Globus pallidus (tissue), 1 donor: ENCODE results near the gene NSUN2.
"Not testable (repeated sequence)": the region's sequence is repeated elsewhere in the genome, so short reads cannot be mapped to it uniquely, and the experiment has no call there.

Experiments
- DNase-seq: peaks from one replicate; pipeline ENCODE4 v3.0.0-alpha.2; 2015; ENCODE audit warnings: low spot score

Gene NSUN2

GRCh38 chr5:6632888-6633468, at the start of gene NSUN2, which contains the start of gene SRD5A1:
NSUN2 (minus strand) TSS chr5:6633044; CDS start chr5:6632979, 65 bp downstream.
SRD5A1 (plus strand) TSS chr5:6633440; CDS start chr5:6633577, 137 bp downstream.
- DNase-seq: peak; percentile 93

DNA sequence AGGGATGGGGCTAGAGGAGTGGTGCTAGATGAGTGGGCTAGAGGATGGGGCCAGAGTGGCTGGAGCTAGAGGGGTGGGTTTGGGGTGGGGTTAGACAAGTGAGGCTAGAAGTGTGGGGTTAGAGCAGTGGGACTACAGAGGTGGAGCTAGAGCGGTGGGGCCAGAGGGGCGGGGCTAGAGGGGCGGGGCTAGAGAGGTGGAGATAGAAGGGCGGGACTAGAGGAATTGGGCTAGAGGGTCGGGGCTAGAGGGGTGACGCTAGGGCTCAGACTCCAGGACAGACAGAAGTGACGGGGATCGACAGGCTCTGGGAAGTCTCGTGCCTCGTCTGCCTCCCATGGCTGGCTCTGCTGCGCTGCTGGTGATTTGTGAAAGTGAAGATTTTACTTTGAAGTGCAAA, 49.4 kb upstream of the NSUN2 start:
- DNase-seq: no peak

DNA sequence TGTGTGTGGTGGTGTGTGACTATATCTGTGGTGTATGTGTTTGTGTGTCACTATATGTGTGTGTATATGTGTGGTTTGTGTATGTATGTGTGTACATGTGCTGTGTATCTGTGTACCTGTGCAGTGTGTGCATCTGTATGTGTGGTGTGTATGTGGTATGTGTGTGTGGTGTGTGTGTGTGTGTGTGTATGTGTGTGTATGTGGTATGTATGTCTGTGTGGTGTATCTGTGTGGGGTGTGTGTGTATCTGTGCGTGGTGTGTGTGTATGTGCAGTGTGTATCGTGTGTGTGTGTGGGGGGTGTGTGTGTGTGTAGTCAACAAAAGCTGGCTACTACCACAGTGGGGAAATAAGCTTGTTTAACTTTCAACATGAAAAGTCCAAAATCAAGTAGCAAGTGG, 48.8 kb upstream of the NSUN2 start:
- no peak for DNase-seq

GRCh38 chr5:6680922-6681321, 48.1 kb upstream of the NSUN2 start:
- no peak for DNase-seq

GRCh38 chr5:6678385-6678784, 45.5 kb upstream of the NSUN2 start:
- DNase-seq: no peak

DNA sequence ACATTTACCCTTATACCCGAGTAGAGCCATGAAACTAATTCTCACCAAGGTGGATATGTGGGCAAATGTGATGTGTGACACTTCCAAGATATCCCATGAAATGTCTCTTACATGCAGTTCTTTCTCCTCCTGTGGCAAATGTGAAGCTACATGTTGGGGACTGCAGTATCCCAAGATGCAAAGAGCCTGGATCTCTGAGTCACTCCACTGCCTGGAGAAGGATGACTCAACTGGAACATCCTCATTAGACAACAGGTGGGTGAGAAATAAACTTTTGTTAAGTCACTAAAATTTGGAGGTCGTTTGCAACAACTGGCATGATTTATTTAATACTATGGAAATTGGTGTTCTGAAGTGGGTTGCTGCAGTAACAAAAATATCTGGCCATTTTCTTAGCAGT, 43.9 kb upstream of the NSUN2 start:
- no peak for DNase-seq

GRCh38 chr5:6675784-6676491, 43.1 kb upstream of the NSUN2 start:
- no peak for DNase-seq

DNA sequence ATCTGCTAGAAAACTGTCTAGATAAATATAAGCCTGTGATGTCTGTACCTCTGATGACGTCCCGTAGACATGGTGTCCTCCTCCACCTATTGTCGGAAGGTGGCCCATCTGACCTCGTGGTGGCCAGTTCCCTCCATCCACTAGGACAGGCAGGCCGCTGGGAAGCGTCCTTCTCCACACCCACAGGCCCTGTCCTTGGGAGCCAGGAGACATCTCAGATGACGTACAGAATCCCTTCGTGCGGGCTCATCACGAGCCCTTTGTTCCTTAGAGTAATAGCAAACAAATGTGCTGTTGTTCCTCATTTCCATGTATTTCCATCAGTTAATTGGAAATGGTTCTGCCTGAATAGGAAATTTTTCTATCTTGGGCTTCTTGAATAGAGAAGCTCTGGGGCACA, 42.0 kb upstream of the NSUN2 start:
- no peak for DNase-seq

- DNase-seq: no peak
Observed at GRCh38 chr5:6674421-6674820, 41.6 kb upstream of the NSUN2 start.

DNA sequence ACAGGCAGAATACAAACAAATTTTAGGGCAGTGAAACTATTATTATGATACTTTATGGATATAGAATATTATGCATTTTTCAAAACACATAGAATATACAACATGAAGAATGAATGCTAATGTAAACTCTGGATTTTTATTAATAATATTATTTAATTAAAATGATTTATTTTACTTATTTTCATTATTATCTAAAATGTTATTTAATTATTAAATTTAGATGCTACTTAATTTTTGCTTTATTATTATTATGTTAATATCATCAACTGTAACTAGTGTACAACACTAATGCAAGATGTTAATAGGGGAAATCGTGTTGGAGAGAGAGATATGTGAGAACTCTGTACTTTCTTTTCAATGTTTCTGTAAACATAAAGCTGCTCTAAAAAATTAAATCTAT, 41.1 kb upstream of the NSUN2 start:
- no peak for DNase-seq

DNA sequence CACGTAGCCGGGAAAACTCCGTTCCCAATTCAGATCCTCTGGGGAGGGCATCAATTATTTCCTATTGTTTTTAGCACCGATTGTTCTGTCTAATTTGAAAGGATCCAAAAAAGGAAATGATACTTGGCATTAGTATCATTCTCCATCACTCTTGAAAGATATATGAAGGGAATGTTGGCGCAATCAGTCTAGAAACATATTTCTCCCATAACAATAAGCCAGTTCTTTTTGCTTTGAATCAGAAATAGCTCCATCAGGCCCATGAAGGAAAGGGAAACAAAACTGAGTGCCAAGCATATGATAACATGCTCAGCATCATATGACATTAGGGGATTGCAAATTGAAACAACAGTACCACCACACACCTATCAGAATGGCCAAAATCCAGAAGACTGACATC, 40.2 kb upstream of the NSUN2 start:
- DNase-seq: no peak

DNA sequence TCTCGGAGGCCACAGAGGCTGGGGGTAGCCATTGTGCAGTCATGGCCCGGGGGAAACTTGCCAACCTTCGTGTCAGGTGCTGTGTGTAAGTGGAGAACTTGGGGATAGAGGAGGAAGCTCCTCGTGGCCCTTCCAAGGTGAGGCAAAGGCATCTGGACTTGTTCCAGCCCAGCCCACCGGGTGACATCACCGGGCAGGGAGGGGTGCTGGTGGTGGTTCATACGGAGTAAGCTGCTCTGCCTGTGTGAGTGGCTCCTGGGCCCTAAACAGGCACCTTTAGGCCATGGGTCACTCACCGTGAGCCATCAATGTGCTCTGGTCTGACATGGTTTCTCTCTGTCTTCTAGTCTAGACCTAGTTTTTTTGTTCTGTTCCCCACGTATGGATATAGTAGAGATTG, 35.9 kb upstream of the NSUN2 start:
- DNase-seq: not testable (repeated sequence)

- no peak for DNase-seq
Observed at GRCh38 chr5:6667648-6668047, 34.8 kb upstream of the NSUN2 start.

- DNase-seq: no peak
Observed at GRCh38 chr5:6666762-6667161, 33.9 kb upstream of the NSUN2 start.

- DNase-seq: no peak
Observed at GRCh38 chr5:6660688-6661087, 27.8 kb upstream of the NSUN2 start.

DNA sequence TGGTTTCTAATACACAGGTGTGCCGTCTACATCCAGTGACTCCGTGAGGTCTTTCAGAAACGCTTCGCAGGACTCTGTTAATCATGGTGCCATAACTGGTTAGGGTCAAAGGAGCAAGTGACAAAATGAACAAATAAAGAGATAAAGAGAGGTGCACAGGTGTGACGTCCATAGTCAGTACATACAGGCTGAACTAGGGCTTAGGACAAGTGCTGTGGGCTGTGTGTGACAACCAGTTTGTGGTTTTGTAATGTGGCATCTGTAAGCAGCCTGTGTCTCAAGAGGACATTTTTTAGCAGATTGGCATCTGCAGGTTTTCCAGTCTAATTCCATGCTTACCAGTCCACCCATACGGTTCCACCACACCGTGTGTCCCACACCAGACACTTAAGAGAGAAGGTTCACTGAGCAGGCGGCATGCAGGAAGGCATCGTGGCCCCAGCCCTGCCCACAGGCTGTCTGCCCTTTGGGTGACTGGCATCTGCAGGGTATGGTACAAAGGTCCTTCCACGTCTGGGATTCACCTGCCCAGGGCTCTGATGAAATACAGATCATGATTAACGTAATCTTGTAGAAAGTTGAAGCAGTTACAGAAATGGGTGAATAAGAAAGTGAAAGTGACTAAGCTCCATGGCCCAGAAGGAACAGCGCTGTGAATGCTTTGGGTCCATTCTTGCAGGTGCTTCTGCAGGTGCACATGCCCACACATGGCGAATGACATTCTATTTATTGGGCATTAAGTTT, 27.3 kb upstream of the NSUN2 start:
- no peak for DNase-seq

DNA sequence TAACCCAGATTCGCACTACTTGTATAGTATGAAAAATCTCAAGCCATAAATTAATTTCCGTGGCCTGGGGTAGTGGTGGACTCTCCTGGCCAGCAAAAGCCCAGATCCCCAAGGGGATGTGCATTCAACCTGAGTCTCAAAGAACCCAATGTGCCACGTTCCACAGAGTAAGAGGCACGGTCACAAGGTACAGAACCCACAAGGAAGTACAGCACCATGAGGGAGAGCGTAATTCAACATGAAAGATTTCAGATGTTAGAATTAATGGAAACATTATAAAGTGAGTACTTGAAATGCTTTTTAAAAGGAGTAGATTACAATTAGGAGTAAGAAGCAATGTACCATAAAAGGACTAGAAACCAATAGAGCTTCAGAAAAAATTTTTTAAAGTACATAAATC, 23.8 kb upstream of the NSUN2 start:
- no peak for DNase-seq

- DNase-seq: no peak
Observed at GRCh38 chr5:6655432-6655831, 22.6 kb upstream of the NSUN2 start.

GRCh38 chr5:6652025-6652424, 19.2 kb upstream of the NSUN2 start:
- DNase-seq: no peak

GRCh38 chr5:6649681-6650080, 16.8 kb upstream of the NSUN2 start:
- no peak for DNase-seq

- DNase-seq: no peak
Observed at GRCh38 chr5:6649186-6649585, 16.3 kb upstream of the NSUN2 start.

DNA sequence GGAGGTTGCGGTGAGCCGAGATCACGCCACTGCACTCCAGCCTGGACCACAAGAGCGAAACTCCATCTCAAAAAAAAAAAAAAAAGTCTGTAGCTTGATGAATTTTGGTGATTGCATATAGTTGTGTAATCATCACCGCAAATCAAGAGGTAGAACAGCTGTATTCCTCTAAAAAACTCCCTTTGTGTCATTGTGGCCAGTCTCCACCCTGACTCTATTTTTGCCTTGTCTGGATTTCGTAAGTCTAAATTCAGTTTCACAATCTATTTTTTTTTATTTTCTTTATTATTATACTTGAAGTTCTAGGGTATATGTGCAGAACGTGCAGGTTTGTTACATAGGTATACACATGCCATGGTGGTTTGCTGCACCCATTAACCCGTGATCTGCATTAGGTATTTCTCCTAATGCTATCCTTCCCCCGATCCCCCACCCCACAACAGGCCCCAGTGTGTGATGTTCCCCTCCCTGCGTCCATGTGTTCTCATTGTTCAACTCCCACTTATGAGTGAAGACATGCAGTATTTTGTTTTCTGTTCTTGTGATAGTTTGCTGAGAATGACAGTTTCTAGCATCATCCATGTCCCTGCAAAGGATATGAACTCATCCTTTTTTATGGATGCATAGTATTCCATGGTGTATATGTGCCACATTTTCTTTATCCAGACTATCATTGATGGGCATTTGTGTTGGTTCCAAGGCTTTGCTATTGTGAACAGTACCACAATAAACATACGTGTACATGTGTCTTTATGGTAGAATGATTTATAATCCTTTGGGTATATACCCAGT, 12.9 kb upstream of the NSUN2 start:
- not testable (repeated sequence) for DNase-seq
